BLaER1 (cell line): ENCODE results near the gene MGAT5B.

Experiments
- H3K27ac ChIP-seq: shearing (Covaris generic); formaldehyde crosslinking; 2 replicates; pipeline ENCODE4 v1.8.1; 2022
- H3K27me3 ChIP-seq: shearing (Covaris generic); formaldehyde crosslinking; 2 replicates; pipeline ENCODE4 v1.8.1; 2022
- H3K36me3 ChIP-seq: shearing (Covaris generic); formaldehyde crosslinking; 2 replicates; pipeline ENCODE4 v1.8.1; 2022
- H3K4me1 ChIP-seq: shearing (Covaris generic); formaldehyde crosslinking; 2 replicates; pipeline ENCODE4 v1.8.1; 2022
- H3K4me2 ChIP-seq: shearing (Covaris generic); formaldehyde crosslinking; 2 replicates; pipeline ENCODE4 v1.8.1; 2022
- H3K4me3 ChIP-seq: shearing (Covaris generic); formaldehyde crosslinking; 2 replicates; pipeline ENCODE4 v1.8.1; 2022
- H3K9ac ChIP-seq: shearing (Covaris generic); formaldehyde crosslinking; 2 replicates; pipeline ENCODE4 v1.8.1; 2022
- H3K9me3 ChIP-seq: shearing (Covaris generic); formaldehyde crosslinking; 2 replicates; pipeline ENCODE4 v1.8.1; 2022
- H4K20me1 ChIP-seq: shearing (Covaris generic); formaldehyde crosslinking; 2 replicates; pipeline ENCODE4 v1.8.1; 2022
- Cebpa-rat ChIP-seq: shearing (Covaris generic); IDR thresholded peaks from 2 replicates; pipeline ENCODE4 v1.8.1; 2022

MGAT5B gene

GRCh38 chr17:76921340-76922036, 53.3 kb downstream of the MGAT5B start:
- no peaks in the 10 kb centered on the region for H3K27me3 ChIP-seq

GRCh38 chr17:76922084-76922483, 53.9 kb downstream of the MGAT5B start:
- Histone ChIP-seq H3K4me3 (no peak overlapping the region), H3K36me3 (peaks cover 74% of the 10 kb centered on the region), H3K27ac (no peak overlapping the region), H3K9me3 (no peaks in the 10 kb centered on the region), H3K9ac (no peak overlapping the region), H3K4me2 (no peak overlapping the region), H3K27me3 (no peaks in the 10 kb centered on the region), H4K20me1 (peaks cover 70% of the 10 kb centered on the region), H3K4me1 (peaks cover 53% of the 10 kb centered on the region)
- TF ChIP-seq Cebpa-rat: no peak

More at GRCh38 chr17:76921340-76922036, 53.3 kb downstream of the MGAT5B start:
- H3K27ac ChIP-seq: no peak overlapping the region
- no peaks in the 10 kb centered on the region for H3K9me3 ChIP-seq
- H3K36me3 ChIP-seq: peaks cover 74% of the 10 kb centered on the region
- no peak overlapping the region for H3K4me3 ChIP-seq
- H3K4me2 ChIP-seq: no peak overlapping the region
- H3K9ac ChIP-seq: no peak overlapping the region
- TF ChIP-seq Cebpa-rat: no peak
- peaks cover 76% of the 10 kb centered on the region for H4K20me1 ChIP-seq
- H3K4me1 ChIP-seq: peaks cover 56% of the 10 kb centered on the region

- H3K36me3 ChIP-seq: peaks cover 83% of the 10 kb centered on the region
- H3K9me3 ChIP-seq: no peaks in the 10 kb centered on the region
- H3K27me3 ChIP-seq: no peaks in the 10 kb centered on the region
- H4K20me1 ChIP-seq: peaks cover 62% of the 10 kb centered on the region
- peaks cover 45% of the 10 kb centered on the region for H3K4me1 ChIP-seq
- no peak overlapping the region for H3K9ac ChIP-seq
- no peak overlapping the region for H3K4me3 ChIP-seq
- H3K4me2 ChIP-seq: no peak overlapping the region
- no peak overlapping the region for H3K27ac ChIP-seq
- no peak for TF ChIP-seq Cebpa-rat
These were observed 54.8 kb downstream of the MGAT5B start for GRCh38 chr17:76922967-76923366.

GRCh38 chr17:76923491-76923890, 55.3 kb downstream of the MGAT5B start:
- peaks cover 39% of the 10 kb centered on the region for H3K4me1 ChIP-seq
- H3K9ac ChIP-seq: no peak overlapping the region
- no peak overlapping the region for H3K27ac ChIP-seq
- no peak for TF ChIP-seq Cebpa-rat
- no peaks in the 10 kb centered on the region for H3K9me3 ChIP-seq
- H4K20me1 ChIP-seq: peaks cover 56% of the 10 kb centered on the region
- H3K4me3 ChIP-seq: no peak overlapping the region
- H3K4me2 ChIP-seq: no peak overlapping the region
- peaks cover 88% of the 10 kb centered on the region for H3K36me3 ChIP-seq
- no peaks in the 10 kb centered on the region for H3K27me3 ChIP-seq

- Histone ChIP-seq H3K27ac (no peak overlapping the region), H4K20me1 (peaks cover 46% of the 10 kb centered on the region), H3K4me1 (peaks cover 39% of the 10 kb centered on the region), H3K9me3 (no peaks in the 10 kb centered on the region), H3K27me3 (no peaks in the 10 kb centered on the region), H3K4me3 (no peak overlapping the region), H3K9ac (no peak overlapping the region), H3K4me2 (no peak overlapping the region), H3K36me3 (peaks cover 95% of the 10 kb centered on the region)
- no peak for TF ChIP-seq Cebpa-rat
These were observed 56.4 kb downstream of the MGAT5B start for GRCh38 chr17:76924345-76925342.

GRCh38 chr17:76925441-76925891, 57.3 kb downstream of the MGAT5B start:
- H3K4me3 ChIP-seq: no peak overlapping the region

GRCh38 chr17:76926237-76926866, 58.1 kb downstream of the MGAT5B start:
- H3K36me3 ChIP-seq: peaks cover 94% of the 10 kb centered on the region
- H3K27me3 ChIP-seq: no peaks in the 10 kb centered on the region
- 0 out of 2 replicates have a peak overlapping the region, but pooled peaks have one; percentile 13 for H3K27ac ChIP-seq
- H4K20me1 ChIP-seq: peaks cover 28% of the 10 kb centered on the region
- no peak overlapping the region for H3K4me3 ChIP-seq
- H3K9ac ChIP-seq: no peak overlapping the region
- H3K4me2 ChIP-seq: no peak overlapping the region
- H3K9me3 ChIP-seq: no peaks in the 10 kb centered on the region
- TF ChIP-seq Cebpa-rat: no peak
- peaks cover 39% of the 10 kb centered on the region for H3K4me1 ChIP-seq

More at GRCh38 chr17:76925441-76925891, 57.3 kb downstream of the MGAT5B start:
- Histone ChIP-seq H3K9me3 (no peaks in the 10 kb centered on the region), H3K4me2 (no peak overlapping the region), H3K27me3 (no peaks in the 10 kb centered on the region), H3K36me3 (peaks cover 94% of the 10 kb centered on the region), H3K9ac (no peak overlapping the region), H4K20me1 (peaks cover 37% of the 10 kb centered on the region), H3K27ac (no peak overlapping the region), H3K4me1 (peaks cover 39% of the 10 kb centered on the region)
- TF ChIP-seq Cebpa-rat: no peak

- Histone ChIP-seq H3K9me3 (no peaks in the 10 kb centered on the region), H3K4me3 (no peak overlapping the region), H3K4me2 (no peak overlapping the region), H3K27me3 (no peaks in the 10 kb centered on the region), H3K36me3 (peaks cover 94% of the 10 kb centered on the region), H3K27ac (no peak overlapping the region), H3K9ac (no peak overlapping the region), H4K20me1 (peaks cover 21% of the 10 kb centered on the region), H3K4me1 (peaks cover 39% of the 10 kb centered on the region)
- no peak for TF ChIP-seq Cebpa-rat
These were observed 59.4 kb downstream of the MGAT5B start for GRCh38 chr17:76927577-76927976.

GRCh38 chr17:76927982-76928381, 59.8 kb downstream of the MGAT5B start:
- no peaks in the 10 kb centered on the region for H3K9me3 ChIP-seq
- no peak overlapping the region for H3K27ac ChIP-seq
- peaks cover 17% of the 10 kb centered on the region for H4K20me1 ChIP-seq
- no peak for TF ChIP-seq Cebpa-rat
- H3K9ac ChIP-seq: no peak overlapping the region
- no peak overlapping the region for H3K4me2 ChIP-seq
- no peak overlapping the region for H3K4me3 ChIP-seq
- H3K36me3 ChIP-seq: peaks cover 94% of the 10 kb centered on the region
- no peaks in the 10 kb centered on the region for H3K27me3 ChIP-seq
- H3K4me1 ChIP-seq: peaks cover 39% of the 10 kb centered on the region
